GM18867 (cell line): ENCODE results near the gene TUSC2.
"Not testable (repeated sequence)": the region's sequence is repeated elsewhere in the genome, so short reads cannot be mapped to it uniquely, and the experiment has no call there.

Source experiments
- ATAC-seq: cut with Tn5 transposase; IDR thresholded peaks from one replicate; pipeline ENCODE4 v1.9.1; 2021; ENCODE audit warnings: mild to moderate bottlenecking, moderate library complexity; ENCODE audit not compliant: unreplicated experiment

The TUSC2 gene

DNA sequence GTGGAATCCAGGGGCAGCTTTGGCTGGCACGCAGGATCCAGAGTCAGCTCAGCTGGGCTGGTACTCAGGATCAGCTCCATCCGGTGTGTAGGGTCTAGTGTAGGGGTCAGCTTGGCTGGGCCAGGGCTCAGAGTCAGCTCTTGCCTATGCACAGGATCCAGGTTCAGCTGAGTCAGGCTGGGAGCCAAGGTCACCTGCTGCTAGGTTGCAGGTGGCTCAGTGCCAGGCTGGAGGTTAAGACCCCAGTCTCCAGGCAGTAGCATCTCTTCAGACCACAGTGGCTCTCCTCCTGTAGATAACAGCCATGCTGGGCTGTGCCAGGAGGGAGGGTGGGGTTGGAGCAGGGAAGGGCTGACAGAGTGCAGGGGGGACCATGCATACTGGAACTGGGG, 30.6 kb downstream of the TUSC2 start:
- ATAC-seq, result no peak

- no peak for ATAC-seq
These were observed 31.2 kb downstream of the TUSC2 start for GRCh38 chr3:50296721-50297383.

DNA sequence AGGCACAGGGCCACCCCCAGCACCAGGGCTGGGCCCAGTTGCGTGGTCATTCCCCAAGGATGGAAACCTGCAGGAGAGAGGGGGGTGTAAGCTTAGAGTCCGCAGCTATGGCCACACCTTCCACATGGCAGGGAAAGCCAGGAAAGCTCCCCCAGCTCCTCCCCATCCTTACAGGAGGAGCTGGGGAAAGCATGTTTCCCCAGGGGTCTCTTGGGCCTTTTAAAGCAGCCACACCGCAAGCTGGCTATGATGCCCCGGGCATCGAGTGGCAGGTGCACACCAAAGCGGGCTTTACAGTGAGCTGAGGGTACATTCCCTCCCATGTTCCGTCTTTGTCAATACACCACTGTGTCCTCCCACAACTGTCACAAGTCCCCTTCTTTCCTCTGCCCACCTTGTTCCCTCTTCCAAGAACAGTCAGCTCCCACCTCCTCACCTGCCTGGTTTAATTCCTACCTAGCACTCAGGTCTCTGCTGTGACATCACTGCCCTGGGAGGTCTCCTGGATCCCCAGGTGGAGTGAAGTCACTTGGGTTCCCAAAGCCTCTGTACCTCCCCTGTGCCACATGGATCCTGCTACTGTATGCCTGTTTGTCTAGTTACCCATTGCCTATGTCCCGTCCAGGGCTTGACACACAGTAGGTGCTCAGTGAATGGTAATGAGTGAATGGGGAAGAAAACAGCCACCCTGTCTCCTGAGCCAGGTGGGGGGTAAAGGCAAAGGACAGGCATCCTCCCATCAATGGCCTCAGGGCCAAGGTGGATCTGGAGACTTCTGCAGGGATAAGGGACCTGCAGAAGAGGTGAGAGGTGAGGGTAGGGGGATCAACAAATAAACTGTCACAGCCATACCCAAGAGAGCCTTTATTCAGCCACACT, 32.2 kb downstream of the TUSC2 start:
- ATAC-seq, result no peak

DNA sequence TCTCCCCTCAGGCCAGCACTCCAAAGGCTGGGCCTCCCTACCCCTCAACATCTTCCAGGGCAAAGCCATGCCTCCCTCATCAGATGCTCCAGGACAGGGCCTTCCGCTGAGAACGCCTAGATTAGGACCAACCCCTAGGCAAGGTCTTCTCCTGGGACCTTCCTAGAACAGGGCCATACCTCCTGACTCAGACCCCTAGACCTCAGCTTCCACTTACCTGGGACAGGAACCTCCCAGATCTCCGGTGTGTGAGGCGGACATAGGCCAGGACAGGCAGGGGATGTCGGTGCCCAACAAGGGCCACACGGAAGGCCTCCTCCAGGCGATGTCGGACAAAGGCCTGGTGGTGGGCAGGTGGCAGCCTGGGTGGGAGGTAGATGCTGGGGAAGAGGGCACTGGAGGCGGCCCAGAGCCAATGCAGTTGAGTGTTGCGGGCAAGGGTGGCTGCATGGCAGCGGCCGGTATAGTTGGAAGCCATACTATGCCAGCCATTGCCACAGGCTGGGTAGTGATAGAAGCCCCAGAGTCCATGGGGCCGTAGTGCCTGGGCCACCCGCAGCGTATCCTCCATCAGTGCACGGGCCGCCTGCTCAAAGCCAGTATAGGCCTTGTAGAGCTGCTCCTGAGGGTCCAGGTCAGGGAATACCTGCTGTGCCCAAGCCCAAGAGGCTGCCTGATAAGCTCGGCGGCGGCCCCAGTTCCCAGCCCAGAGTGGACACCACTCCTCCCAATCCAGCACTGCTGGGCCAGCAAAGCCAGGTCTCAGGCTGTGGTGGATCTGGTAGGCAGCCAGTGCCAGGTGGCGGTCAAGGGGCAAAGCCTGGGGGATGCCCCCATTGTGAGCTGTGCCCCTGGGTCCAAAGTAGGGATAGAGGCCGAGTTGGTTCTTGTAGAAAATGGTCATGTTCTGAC, 33.3 kb downstream of the TUSC2 start:
- no peak for ATAC-seq

GRCh38 chr3:50294089-50294488, 33.9 kb downstream of the TUSC2 start:
- ATAC-seq, result no peak

DNA sequence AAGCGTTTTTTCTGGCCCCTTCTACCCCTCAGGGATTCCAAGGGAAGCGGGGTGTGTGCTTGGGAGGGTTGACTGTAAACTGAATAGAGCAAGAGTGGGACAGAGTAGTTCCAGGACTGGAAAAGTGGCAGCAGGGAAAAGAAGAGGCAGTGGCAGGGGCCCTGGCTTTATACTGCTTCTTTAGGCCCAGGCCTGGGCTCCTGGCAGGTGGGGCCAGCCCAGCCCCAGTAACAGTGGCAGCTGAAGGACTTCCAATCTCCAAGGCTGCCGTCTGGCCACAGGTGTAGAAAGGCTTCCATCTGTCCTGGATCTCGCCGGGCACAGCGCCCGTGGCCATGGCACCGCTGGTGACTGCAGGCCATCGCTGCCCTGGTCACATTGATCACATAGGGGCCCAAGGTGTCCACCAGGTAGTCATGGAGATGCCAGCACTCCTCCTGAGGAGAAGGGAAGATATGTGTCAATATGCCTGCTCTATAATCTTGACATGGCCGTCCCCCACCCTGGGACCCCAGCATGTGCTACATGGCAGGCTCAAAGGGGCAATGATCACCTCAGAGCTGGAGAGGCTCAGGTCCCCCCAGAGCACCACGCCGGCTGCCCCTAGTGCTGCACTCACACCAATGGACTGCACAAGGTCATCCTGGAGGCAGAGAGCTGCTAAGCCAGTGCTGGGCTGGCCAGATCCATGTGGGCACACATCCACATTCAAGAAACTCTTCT, 34.8 kb downstream of the TUSC2 start:
- ATAC-seq, result no peak

DNA sequence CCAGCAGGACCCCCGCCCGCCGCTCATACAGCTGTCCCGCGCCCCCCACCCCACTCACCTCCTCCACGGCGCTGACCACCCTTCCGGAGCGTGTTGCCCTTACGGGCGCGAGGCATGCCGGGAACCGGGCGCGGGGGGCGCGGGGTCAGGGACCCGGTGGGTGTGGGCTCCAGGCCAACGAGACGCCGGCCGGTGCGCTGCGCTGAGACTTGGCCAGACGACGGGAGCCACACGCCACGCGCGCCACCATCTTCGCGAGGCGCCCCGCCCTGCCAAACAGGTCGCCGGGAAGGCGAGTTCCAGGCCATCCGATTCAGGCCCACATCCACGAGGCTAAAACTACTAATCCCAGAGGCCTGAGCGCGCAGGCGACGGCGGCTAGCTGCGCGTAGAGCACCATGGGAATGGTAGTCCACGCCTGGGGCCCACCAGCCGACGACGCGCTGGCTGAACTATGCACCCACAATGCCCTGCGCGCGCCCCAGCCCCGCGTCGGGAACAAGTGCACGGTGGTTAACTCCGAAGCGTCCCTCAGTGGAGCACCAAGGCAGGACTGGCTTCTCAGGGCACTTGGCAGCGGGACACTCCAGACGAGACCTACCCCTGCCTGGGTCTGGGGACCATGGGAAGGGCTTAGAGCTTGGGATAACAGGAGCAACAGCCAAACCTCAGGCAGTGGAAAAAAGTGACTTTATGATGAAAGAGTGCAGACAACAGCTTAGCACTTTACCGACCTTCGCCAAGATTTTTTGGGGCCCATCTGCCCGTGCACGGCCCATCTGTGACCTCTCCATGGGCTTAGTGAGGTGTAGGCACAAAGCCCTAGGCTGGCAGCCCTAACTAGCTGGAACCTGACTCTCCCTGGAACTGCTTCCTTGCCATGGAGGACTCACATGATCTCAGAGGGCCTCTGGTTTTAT, 35.6 kb downstream of the TUSC2 start, which contains the start of gene IFRD2:
TSS of gene IFRD2 (minus strand) at position 271 of the 920 bp plus-strand sequence. CDS start at position 116, 155 bp downstream.
- peak; percentile 91 for ATAC-seq

GRCh38 chr3:50290161-50290641, 37.8 kb downstream of the TUSC2 start:
- no peak for ATAC-seq

- ATAC-seq, result no peak
These were observed 38.9 kb downstream of the TUSC2 start for GRCh38 chr3:50289130-50289529.

- ATAC-seq, result no peak
These were observed 39.5 kb downstream of the TUSC2 start for GRCh38 chr3:50288387-50289007.

GRCh38 chr3:50287262-50287661, 40.8 kb downstream of the TUSC2 start:
- ATAC-seq, result no peak

DNA sequence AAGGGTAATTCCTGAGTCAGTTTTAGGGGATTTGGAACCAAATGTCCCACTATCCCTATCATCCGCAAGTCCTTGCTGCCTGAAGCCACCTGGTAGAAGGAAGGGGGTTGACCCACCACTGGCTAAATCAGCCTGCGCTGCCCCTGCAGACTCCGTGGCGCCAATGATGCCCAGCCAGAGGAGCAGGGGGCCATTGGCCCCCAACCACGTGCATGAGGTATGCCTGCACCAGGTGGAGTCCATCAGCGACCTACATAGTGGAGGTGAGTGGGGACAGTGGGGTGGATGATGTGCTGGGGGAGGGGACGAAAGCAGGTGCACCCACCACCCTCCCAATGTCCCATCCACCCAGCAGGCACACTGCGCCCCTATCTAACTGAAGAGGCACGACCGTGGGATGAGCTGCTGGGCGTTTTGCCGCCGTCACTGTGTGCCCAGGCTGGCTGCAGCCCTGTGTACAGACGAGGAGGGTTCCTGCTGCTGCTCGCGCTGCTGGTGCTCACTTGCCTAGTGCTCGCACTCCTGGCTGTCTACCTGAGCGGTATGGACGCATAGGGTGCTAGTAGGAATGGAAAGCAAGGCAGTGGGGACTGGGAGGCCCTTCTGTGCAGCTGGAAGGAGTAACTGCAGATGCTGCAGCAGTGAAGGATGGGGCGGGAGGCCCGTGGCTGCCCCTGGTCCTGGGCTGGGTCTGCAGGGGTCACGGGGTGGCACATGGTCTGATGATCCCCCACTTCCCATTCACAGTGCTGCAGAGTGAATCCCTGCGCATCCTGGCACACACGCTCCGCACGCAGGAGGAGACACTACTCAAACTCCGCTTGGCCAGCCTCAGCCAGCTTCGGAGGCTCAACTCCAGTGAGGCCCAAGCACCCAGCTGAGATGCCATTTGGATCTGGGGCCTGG, 41.4 kb downstream of the TUSC2 start:
- ATAC-seq, result no peak

DNA sequence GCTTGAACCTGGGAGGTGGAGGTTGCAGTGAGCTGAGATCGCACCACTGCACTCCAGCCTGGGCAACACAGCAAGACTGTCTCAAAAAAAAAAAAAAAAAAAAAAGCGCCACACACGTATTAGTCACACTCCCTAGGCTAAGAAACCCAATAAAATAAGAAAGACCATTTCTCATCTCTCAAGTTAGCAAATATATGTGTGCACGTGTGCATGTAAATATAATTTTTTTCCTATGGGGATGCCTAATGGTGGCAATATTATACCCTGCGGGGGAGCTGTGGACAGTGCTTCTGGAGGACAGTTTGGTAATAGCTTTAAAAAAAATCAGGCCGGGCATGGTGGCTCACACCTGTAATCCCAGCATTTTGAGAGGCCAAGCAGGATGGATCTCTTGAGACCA, 43.9 kb downstream of the TUSC2 start:
- not testable (repeated sequence) for ATAC-seq

DNA sequence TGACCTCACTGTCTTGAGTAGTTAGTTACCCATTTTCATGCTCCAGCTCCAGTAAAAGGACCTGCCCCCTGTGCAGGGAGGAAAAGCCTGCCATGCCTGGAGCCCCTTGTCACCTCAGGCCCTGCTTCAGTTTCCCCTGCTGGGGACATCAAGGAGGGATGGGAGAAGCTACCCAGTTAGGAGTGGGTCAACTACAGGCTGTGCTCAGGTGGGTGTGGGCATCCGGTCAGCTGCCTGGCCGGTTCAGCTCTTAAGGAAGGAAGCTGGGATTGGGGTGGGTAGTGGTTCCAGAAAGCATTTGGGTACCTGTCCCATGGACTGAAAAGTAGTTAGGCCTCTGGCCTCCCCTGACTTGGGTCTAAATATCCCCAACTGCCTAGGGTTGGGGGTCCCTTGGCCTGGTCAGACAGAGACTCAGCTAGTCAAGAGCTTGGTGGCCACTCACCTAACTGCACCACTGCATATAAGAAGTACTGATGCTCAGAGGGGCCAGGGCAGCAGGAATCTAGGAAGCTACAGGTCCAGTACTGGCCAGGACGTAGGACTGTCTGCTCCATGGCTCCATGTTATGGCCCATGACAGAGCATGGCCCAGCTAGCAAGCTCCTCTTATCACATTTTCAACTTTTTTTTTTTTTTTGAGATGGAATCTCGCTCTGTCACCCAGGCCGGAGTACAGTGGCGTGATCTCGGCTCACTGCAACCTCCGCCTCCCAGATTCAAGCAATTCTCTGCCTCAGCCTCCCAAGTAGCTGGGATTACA, 48.6 kb downstream of the TUSC2 start:
- no peak for ATAC-seq

- no peak for ATAC-seq
These were observed 49.2 kb downstream of the TUSC2 start, which contains the start of gene LSMEM2 for GRCh38 chr3:50278880-50279224. Gene LSMEM2 (plus strand): TSS chr3:50279087. CDS start chr3:50279114, 27 bp downstream.

DNA sequence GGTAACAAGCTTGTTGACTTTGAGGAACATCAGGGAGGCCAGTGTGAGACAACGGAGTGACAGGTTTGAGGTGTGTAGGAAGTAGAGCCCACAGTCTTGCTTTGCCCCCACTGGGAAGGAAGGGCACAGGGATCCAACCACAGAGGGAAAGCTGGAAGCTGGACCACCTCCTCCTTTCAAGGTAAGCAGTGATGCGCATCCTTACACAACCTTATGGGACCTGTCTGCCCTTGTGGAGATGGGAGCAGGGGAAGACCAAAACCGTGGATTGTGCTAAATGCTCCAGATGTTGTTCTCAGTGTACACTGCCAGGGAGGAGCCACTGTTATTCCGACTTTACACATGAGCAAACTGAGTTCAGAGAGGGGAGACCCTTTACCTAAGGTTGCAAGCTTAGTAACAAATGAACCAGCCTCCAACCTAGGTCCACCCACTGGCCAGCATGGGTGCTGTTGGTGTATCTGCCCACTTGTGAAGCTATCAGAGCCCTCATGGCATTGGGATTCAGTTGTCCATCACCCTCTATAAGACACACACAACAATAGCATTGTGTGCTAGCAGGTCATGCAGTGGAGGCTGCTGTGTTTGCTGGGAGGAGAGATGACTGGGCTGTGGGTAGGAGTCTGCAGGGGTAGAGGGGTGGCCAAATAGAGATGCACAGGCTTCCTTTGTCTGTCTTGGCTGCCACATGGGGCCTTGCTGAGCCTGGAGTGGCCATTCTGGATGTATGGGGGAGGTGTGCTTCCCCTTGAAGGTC, 49.7 kb downstream of the TUSC2 start:
- no peak for ATAC-seq
